A549 (cell line): ENCODE measurements around the gene ZNG1A.
"Not testable (repeated sequence)": the region's sequence is repeated elsewhere in the genome, so short reads cannot be mapped to it uniquely, and the experiment has no call there.

ENCODE experiments used
- HOXA7 ChIP-seq: fragments of 250-450 bp; sonication (Bioruptor Pico); IDR thresholded peaks from 2 replicates; pipeline ENCODE4 v1.5.0; 2020; ENCODE audit warnings: mild to moderate bottlenecking, moderate library complexity
- RAD21 ChIP-seq, 2 experiments: fragments of >200 bp in 1 of 2; sonication (Bioruptor Twin) in 1 of 2; formaldehyde crosslinking in 1 of 2; IDR thresholded peaks in 1 of 2; conservative IDR thresholded peaks in 1 of 2; 2 replicates in 1 of 2; 3 replicates in 1 of 2; pipeline ENCODE4 v1.6.1; 2012 to 2018; ENCODE audit warnings: inconsistent platforms in 1 of 2
- TF ChIP-seq, protein P1 (sequence below): fragments of >200 bp; sonication (Bioruptor Twin); formaldehyde crosslinking; IDR thresholded peaks from 3 replicates; pipeline ENCODE4 v1.5.1; 2016
- TF ChIP-seq, protein P2 (sequence below): fragments of 250-450 bp; sonication (Bioruptor Pico); IDR thresholded peaks from 2 replicates; pipeline ENCODE4 v1.5.0; 2021; ENCODE audit warnings: mild to moderate bottlenecking, moderate library complexity, borderline replicate concordance

DNA sequence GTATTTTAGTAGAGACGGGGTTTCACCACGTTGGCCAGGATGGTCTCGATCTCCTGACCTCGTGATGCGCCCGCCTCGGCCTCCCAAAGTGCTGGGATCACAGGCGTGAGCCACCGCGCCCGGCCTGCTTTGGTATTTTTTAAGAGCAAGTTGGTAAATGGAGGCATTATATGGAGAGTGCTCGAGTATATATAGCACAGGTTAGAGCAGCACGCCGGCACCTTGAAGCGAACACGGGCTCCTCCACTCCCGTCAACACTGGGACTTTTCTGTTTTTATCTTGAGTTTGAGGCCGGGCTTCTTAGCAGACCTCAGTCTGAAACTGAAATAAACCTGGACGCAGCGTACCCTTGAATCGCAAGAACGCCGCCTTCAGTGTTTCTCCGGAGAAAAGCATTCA is 35.0 kb upstream of the ZNG1A start:
- not testable (repeated sequence) for TF ChIP-seq RAD21 (conservative IDR thresholded peaks at IDR 0.05 in 1 of 2, IDR thresholded peaks at IDR 0.05 in 1 of 2); HOXA7 (CRISPR knock-in tag)
- TF ChIP-seq, protein P1, sequence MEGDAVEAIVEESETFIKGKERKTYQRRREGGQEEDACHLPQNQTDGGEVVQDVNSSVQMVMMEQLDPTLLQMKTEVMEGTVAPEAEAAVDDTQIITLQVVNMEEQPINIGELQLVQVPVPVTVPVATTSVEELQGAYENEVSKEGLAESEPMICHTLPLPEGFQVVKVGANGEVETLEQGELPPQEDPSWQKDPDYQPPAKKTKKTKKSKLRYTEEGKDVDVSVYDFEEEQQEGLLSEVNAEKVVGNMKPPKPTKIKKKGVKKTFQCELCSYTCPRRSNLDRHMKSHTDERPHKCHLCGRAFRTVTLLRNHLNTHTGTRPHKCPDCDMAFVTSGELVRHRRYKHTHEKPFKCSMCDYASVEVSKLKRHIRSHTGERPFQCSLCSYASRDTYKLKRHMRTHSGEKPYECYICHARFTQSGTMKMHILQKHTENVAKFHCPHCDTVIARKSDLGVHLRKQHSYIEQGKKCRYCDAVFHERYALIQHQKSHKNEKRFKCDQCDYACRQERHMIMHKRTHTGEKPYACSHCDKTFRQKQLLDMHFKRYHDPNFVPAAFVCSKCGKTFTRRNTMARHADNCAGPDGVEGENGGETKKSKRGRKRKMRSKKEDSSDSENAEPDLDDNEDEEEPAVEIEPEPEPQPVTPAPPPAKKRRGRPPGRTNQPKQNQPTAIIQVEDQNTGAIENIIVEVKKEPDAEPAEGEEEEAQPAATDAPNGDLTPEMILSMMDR = not testable (repeated sequence)
- TF ChIP-seq, protein P2, sequence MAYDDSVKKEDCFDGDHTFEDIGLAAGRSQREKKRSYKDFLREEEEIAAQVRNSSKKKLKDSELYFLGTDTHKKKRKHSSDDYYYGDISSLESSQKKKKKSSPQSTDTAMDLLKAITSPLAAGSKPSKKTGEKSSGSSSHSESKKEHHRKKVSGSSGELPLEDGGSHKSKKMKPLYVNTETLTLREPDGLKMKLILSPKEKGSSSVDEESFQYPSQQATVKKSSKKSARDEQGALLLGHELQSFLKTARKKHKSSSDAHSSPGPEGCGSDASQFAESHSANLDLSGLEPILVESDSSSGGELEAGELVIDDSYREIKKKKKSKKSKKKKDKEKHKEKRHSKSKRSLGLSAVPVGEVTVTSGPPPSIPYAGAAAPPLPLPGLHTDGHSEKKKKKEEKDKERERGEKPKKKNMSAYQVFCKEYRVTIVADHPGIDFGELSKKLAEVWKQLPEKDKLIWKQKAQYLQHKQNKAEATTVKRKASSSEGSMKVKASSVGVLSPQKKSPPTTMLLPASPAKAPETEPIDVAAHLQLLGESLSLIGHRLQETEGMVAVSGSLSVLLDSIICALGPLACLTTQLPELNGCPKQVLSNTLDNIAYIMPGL (CRISPR knock-in tag) = not testable (repeated sequence)
